ENCODE results near the gene TRERF1.

Gene TRERF1

GRCh38 chr6:42179261-42179944 is 272.3 kb downstream of the TRERF1 start:
- DNase-seq: no peak

GRCh38 chr6:42177514-42178364 is 274.0 kb downstream of the TRERF1 start:
- no peak for DNase-seq

- DNase-seq: no peak
Measured at GRCh38 chr6:42176981-42177380, 274.7 kb downstream of the TRERF1 start.

- no peak for DNase-seq
Measured at GRCh38 chr6:42175860-42176259, 275.9 kb downstream of the TRERF1 start.
